Transverse colon (tissue), 3 donors: Measurements from ENCODE around the gene PIK3R5.

ENCODE experiments used
- POLR2A ChIP-seq: fragments of 450-650 bp; IDR thresholded peaks from one replicate; pipeline ENCODE4 v1.6.1; 2016; ENCODE audit warnings: antibody characterized with exemption, mild to moderate bottlenecking, moderate library complexity
- TF ChIP-seq, protein P1 (sequence below), 5 experiments: fragments of 200-600 bp in 3 of 5; fragments of 450-650 bp in 2 of 5; sonication (generic) in 3 of 5; IDR thresholded peaks; 1 replicate in 2 of 5; 2 replicates in 3 of 5; pipeline ENCODE4 v1.5.1; 2016 to 2017; ENCODE audit warnings: antibody characterized with exemption in 5 of 5, inconsistent platforms in 3 of 5, mild to moderate bottlenecking in 2 of 5, moderate library complexity in 1 of 5

DNA sequence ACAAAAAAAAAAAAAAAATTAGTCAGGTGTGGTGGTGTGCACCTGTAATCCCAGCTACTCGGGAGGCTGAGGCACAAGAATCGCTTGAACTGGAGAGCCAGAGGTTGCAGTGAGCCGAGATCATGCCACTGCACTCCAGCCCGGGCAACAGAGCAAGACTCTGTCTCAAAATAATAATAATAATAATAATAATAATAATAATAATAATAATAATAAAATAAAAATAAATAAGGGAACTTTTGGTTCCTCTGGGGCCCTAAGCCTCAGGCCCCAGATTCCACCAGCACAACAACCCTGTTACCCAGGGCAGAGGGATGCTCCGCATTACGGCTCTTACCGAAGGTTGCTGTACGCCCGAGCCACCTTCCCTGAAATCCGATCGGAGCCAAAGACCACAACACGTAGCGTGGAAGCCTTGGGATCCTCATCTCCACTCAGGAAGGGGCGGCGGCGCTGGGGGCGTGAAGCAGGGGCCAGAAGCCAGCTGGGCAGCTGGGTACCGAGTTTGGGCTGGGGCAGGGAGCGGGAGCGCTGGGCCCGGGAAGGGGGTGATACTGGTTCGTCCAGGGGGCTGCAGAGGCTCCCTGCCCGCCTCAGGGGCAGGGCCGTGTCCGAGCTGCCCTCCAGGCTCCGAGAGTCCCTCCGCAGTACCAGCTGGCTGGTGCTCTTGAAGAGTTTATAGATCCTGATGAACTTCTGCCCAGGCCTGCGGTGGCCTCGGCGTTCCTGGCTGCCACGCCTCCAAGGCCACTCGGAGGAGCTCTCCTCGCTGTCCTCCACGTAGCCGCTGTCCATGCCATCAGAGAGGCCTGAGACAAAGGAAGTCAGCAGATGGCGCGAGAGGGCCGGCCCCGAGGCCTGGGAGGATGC is 77.4 kb downstream of the PIK3R5 start:
- TF ChIP-seq, protein P1, sequence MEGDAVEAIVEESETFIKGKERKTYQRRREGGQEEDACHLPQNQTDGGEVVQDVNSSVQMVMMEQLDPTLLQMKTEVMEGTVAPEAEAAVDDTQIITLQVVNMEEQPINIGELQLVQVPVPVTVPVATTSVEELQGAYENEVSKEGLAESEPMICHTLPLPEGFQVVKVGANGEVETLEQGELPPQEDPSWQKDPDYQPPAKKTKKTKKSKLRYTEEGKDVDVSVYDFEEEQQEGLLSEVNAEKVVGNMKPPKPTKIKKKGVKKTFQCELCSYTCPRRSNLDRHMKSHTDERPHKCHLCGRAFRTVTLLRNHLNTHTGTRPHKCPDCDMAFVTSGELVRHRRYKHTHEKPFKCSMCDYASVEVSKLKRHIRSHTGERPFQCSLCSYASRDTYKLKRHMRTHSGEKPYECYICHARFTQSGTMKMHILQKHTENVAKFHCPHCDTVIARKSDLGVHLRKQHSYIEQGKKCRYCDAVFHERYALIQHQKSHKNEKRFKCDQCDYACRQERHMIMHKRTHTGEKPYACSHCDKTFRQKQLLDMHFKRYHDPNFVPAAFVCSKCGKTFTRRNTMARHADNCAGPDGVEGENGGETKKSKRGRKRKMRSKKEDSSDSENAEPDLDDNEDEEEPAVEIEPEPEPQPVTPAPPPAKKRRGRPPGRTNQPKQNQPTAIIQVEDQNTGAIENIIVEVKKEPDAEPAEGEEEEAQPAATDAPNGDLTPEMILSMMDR (IDR thresholded peaks at IDR 0.05) = peak in 1 of 5 experiments; percentile 19
- no peak for TF ChIP-seq POLR2A
